B cell (primary cell): ENCODE measurements around the gene TMEM255B.

Experiments
- CTCF ChIP-seq: fragments of 200-600 bp; IDR thresholded peaks from one replicate; pipeline ENCODE4 v1.8.0; 2022; ENCODE audit warnings: antibody characterized with exemption, mild to moderate bottlenecking
- EZH2 ChIP-seq: IDR thresholded peaks from 2 replicates; pipeline ENCODE4 v1.6.1; 2012; ENCODE audit warnings: borderline replicate concordance, low read depth, mild to moderate bottlenecking, moderate library complexity, low read length; ENCODE audit not compliant: insufficient read depth, poor library complexity, severe bottlenecking

GRCh38 chr13:113741191-113741668 lies 17.8 kb upstream of the TMEM255B start:
- TF ChIP-seq CTCF (no peak), EZH2 (no peak)
